ENCODE data around the gene UBR3.

DNA sequence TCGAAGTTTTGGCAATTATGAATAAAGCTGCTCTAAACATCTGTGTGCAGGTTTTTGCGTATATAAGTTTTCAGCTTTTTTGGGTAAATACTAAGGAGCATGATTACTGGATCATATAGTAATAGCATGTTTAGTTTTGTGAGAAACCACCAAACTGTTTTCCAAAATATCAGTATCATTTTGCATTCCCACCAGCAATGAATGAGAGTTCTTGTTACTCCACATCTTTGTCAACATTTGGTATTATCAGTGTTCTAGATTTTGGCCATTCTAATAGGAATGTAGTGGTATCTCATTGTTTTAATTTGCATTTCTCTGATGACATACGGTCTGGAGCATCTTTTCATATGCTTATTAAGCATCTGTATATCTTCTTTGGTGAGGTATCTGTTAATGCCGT lies 207.3 kb downstream of the UBR3 start:
- TF ChIP-seq, protein P1, sequence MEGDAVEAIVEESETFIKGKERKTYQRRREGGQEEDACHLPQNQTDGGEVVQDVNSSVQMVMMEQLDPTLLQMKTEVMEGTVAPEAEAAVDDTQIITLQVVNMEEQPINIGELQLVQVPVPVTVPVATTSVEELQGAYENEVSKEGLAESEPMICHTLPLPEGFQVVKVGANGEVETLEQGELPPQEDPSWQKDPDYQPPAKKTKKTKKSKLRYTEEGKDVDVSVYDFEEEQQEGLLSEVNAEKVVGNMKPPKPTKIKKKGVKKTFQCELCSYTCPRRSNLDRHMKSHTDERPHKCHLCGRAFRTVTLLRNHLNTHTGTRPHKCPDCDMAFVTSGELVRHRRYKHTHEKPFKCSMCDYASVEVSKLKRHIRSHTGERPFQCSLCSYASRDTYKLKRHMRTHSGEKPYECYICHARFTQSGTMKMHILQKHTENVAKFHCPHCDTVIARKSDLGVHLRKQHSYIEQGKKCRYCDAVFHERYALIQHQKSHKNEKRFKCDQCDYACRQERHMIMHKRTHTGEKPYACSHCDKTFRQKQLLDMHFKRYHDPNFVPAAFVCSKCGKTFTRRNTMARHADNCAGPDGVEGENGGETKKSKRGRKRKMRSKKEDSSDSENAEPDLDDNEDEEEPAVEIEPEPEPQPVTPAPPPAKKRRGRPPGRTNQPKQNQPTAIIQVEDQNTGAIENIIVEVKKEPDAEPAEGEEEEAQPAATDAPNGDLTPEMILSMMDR (conservative IDR thresholded peaks at IDR 0.05) = no peak
- no peak for TF ChIP-seq EZH2 (IDR thresholded peaks at IDR 0.05; ENCODE audit: low read depth)
